Measurements from ENCODE around the gene OR2AG1. TPM values are rescaled to one million over a fixed set of nuclear protein-coding genes. Genes with fewer than 3 reads are reported as not detected.
"Not testable (repeated sequence)": the region's sequence is repeated elsewhere in the genome, so short reads cannot be mapped to it uniquely, and the experiment has no call there.

OR2AG1 gene
- total and polyA plus RNA-seq, 8 donors, result 0.03 to 0.06 (median 0.05) TPM; not detected in 3

- DNase-seq, result no peak
- Histone ChIP-seq H3K9me3 (no peaks in the 10 kb centered on the region), H3K4me3 (no peak overlapping the region), H3K27ac (no peak overlapping the region), H3K36me3 (no peaks in the 10 kb centered on the region), H3K27me3 (no peaks in the 10 kb centered on the region), H3K4me1 (no peaks in the 10 kb centered on the region)
- ATAC-seq, result no peak
- no peak for TF ChIP-seq CTCF (IDR thresholded peaks at IDR 0.05)
- intact Hi-C loops (cut with DNase I), result no loop called here
These were observed 2.0 kb upstream of the OR2AG1 start for GRCh38 chr11:6780829-6781228.

GRCh38 chr11:6790546-6790945 is 7.7 kb downstream of the OR2AG1 start:
- DNase-seq (no peak), ATAC-seq (no peak)
- Histone ChIP-seq H3K4me3 (no peak overlapping the region), H3K9me3 (no peaks in the 10 kb centered on the region), H3K27me3 (no peaks in the 10 kb centered on the region), H3K4me1 (no peaks in the 10 kb centered on the region), H3K27ac (no peak overlapping the region), H3K36me3 (no peaks in the 10 kb centered on the region)
- intact Hi-C loops (cut with DNase I), result no loop called here
- no peak for TF ChIP-seq CTCF (IDR thresholded peaks at IDR 0.05)

- no peak overlapping the region for H3K27ac ChIP-seq
- H3K4me3 ChIP-seq, result no peak overlapping the region
- intact Hi-C loops (cut with DNase I), result no loop called here
- H3K4me1 ChIP-seq, result no peaks in the 10 kb centered on the region
- no peaks in the 10 kb centered on the region for H3K9me3 ChIP-seq
- TF ChIP-seq CTCF (IDR thresholded peaks at IDR 0.05), result no peak
- H3K36me3 ChIP-seq, result no peaks in the 10 kb centered on the region
- no peaks in the 10 kb centered on the region for H3K27me3 ChIP-seq
- ATAC-seq, result no peak
- no peak for DNase-seq
These were observed 11.8 kb downstream of the OR2AG1 start for GRCh38 chr11:6794639-6795038.

GRCh38 chr11:6799402-6799801 is 16.6 kb downstream of the OR2AG1 start, which contains the start of gene OR6A2:
Gene OR6A2, minus strand, starts transcription at chr11:6799689. Its CDS starts 3,981 bp downstream, at chr11:6795708.
- ATAC-seq, result no peak
- Histone ChIP-seq H3K4me1 (no peaks in the 10 kb centered on the region), H3K27me3 (no peaks in the 10 kb centered on the region), H3K9me3 (peaks cover 0 to 8% of the 10 kb centered on the region in 2 donors), H3K4me3 (no peak within 1 kb of the TSS), H3K36me3 (no peaks in the 10 kb centered on the region), H3K27ac (no peak within 1 kb of the TSS)
- DNase-seq, result no peak
- no peak for TF ChIP-seq CTCF (IDR thresholded peaks at IDR 0.05)
- intact Hi-C loops (cut with DNase I), result no loop called here

GRCh38 chr11:6801075-6801474 is 18.3 kb downstream of the OR2AG1 start:
- intact Hi-C loops (cut with DNase I); ATAC-seq; H3K36me3 ChIP-seq; H3K4me1 ChIP-seq; H3K4me3 ChIP-seq; H3K27me3 ChIP-seq; H3K9me3 ChIP-seq; H3K27ac ChIP-seq; DNase-seq: not testable (repeated sequence)

GRCh38 chr11:6812390-6813005 is 29.7 kb downstream of the OR2AG1 start:
- Histone ChIP-seq H3K4me1 (no peaks in the 10 kb centered on the region), H3K9me3 (no peaks in the 10 kb centered on the region), H3K27me3 (no peaks in the 10 kb centered on the region), H3K4me3 (no peak overlapping the region), H3K27ac (no peak overlapping the region), H3K36me3 (no peaks in the 10 kb centered on the region)
- DNase-seq (peak in 1 of 4 donors; percentile 23), ATAC-seq (peak; percentile 91)
- intact Hi-C loops (cut with DNase I), result no loop called here
- TF ChIP-seq CTCF (IDR thresholded peaks at IDR 0.05), result peak; percentile 71 to 88

All from left lung (tissue), 10 donors.